GM18873 (cell line): Measurements from ENCODE around the gene IQGAP2.

ENCODE experiments used
- ATAC-seq: cut with Tn5 transposase; IDR thresholded peaks from one replicate; pipeline ENCODE4 v1.9.1; 2021; ENCODE audit warnings: mild to moderate bottlenecking, moderate library complexity, moderate number of reproducible peaks; ENCODE audit not compliant: unreplicated experiment, low FRiP score

The IQGAP2 gene

GRCh38 chr5:76472335-76473008 lies 69.4 kb downstream of the IQGAP2 start:
- ATAC-seq = no peak

GRCh38 chr5:76473009-76473336 lies 69.9 kb downstream of the IQGAP2 start:
- no peak for ATAC-seq

- ATAC-seq = no peak
Observed at GRCh38 chr5:76473661-76474060, 70.6 kb downstream of the IQGAP2 start.

GRCh38 chr5:76474377-76474776 lies 71.3 kb downstream of the IQGAP2 start:
- no peak for ATAC-seq

- no peak for ATAC-seq
Observed at GRCh38 chr5:76475385-76475784, 72.3 kb downstream of the IQGAP2 start.

GRCh38 chr5:76475936-76476335 lies 72.9 kb downstream of the IQGAP2 start:
- no peak for ATAC-seq

- no peak for ATAC-seq
Observed at GRCh38 chr5:76476474-76477038, 73.5 kb downstream of the IQGAP2 start.

GRCh38 chr5:76477061-76477460 lies 74.0 kb downstream of the IQGAP2 start:
- ATAC-seq = no peak

- no peak for ATAC-seq
Observed at GRCh38 chr5:76477571-76477970, 74.5 kb downstream of the IQGAP2 start.

- ATAC-seq = no peak
Observed at GRCh38 chr5:76479281-76479680, 76.2 kb downstream of the IQGAP2 start.

GRCh38 chr5:76479973-76480667 lies 77.0 kb downstream of the IQGAP2 start:
- no peak for ATAC-seq

- ATAC-seq = no peak
Observed at GRCh38 chr5:76482984-76483383, 79.9 kb downstream of the IQGAP2 start.

- no peak for ATAC-seq
Observed at GRCh38 chr5:76483433-76483832, 80.3 kb downstream of the IQGAP2 start.

- no peak for ATAC-seq
Observed at GRCh38 chr5:76483881-76484280, 80.8 kb downstream of the IQGAP2 start.

GRCh38 chr5:76485511-76485910 lies 82.4 kb downstream of the IQGAP2 start:
- no peak for ATAC-seq

- ATAC-seq = no peak
Observed at GRCh38 chr5:76487386-76487785, 84.3 kb downstream of the IQGAP2 start.

- no peak for ATAC-seq
Observed at GRCh38 chr5:76487821-76488220, 84.7 kb downstream of the IQGAP2 start.

GRCh38 chr5:76488969-76489368 lies 85.9 kb downstream of the IQGAP2 start:
- no peak for ATAC-seq

GRCh38 chr5:76489877-76490688 lies 87.0 kb downstream of the IQGAP2 start:
- no peak for ATAC-seq

- ATAC-seq = no peak
Observed at GRCh38 chr5:76490960-76491359, 87.9 kb downstream of the IQGAP2 start.

- ATAC-seq = no peak
Observed at GRCh38 chr5:76492819-76493189, 89.7 kb downstream of the IQGAP2 start.
